Common myeloid progenitor, CD34-positive (primary cell): ENCODE measurements around the gene RGS13.

Experiments
- CTCF ChIA-PET: fragments of 350-600 bp; sonication (Branson Sonifier 250); formaldehyde crosslinking; loops from one replicate; lab custom pipeline; 2021; ENCODE audit warnings: antibody characterized with exemption; lab: Charles Lee
- POLR2A ChIA-PET: fragments of 350-600 bp; sonication (Branson Sonifier 250); formaldehyde crosslinking; loops from one replicate; lab custom pipeline; 2021; ENCODE audit warnings: antibody characterized with exemption; lab: Charles Lee
- DNase-seq, 3 donors: peaks; one replicate each; pipeline versions ENCODE4 v3.0.0 to v3.0.0-alpha.2; 2013
- H3K27ac ChIP-seq, 2 experiments: 1 replicate in 1 of 2; 2 replicates in 1 of 2; pipeline ENCODE4 v1.7.0; 2013; ENCODE audit warnings: inconsistent platforms in 2 of 2, low read length in 2 of 2, mild to moderate bottlenecking in 2 of 2, low read depth in 1 of 2, moderate library complexity in 1 of 2; ENCODE audit not compliant: severe bottlenecking in 2 of 2, insufficient read depth in 1 of 2, poor library complexity in 1 of 2
- H3K27me3 ChIP-seq, 5 experiments: replicated peaks in 2 of 5; 1 replicate in 3 of 5; 2 replicates in 2 of 5; pipeline versions ENCODE4 v1.6.1 to v1.7.0; 2013; ENCODE audit warnings: low read length in 4 of 5, mild to moderate bottlenecking in 2 of 5, moderate library complexity in 2 of 5, inconsistent platforms in 1 of 5; ENCODE audit not compliant: insufficient read depth in 5 of 5, control insufficient read depth in 4 of 5
- H3K36me3 ChIP-seq, 4 experiments: 1 replicate in 2 of 4; 2 replicates in 2 of 4; pipeline versions ENCODE4 v1.6.1 to v1.7.0; 2013; ENCODE audit warnings: low read length in 3 of 4, control low read depth in 1 of 4, mild to moderate bottlenecking in 1 of 4; ENCODE audit not compliant: control insufficient read depth in 4 of 4, insufficient read depth in 4 of 4
- H3K4me1 ChIP-seq, 4 experiments: 1 replicate in 3 of 4; 2 replicates in 1 of 4; pipeline versions ENCODE4 v1.6.1 to v1.7.1; 2013; ENCODE audit warnings: low read length in 3 of 4, mild to moderate bottlenecking in 3 of 4, control low read depth in 1 of 4, inconsistent platforms in 1 of 4, moderate library complexity in 1 of 4; ENCODE audit not compliant: control insufficient read depth in 4 of 4, insufficient read depth in 4 of 4; ENCODE audit errors: control extremely low read depth in 1 of 4
- H3K4me3 ChIP-seq, 7 experiments: 1 replicate in 4 of 7; 2 replicates in 3 of 7; pipeline versions ENCODE4 v1.5.1 to v1.7.0; 2013; ENCODE audit warnings: mild to moderate bottlenecking in 7 of 7, low read length in 6 of 7, moderate library complexity in 6 of 7, inconsistent platforms in 2 of 7, low read depth in 2 of 7, control low read depth in 1 of 7; ENCODE audit not compliant: insufficient read depth in 4 of 7, control insufficient read depth in 1 of 7; ENCODE audit errors: extremely low read depth in 1 of 7
- H3K9me3 ChIP-seq, 5 experiments: 1 replicate in 4 of 5; 2 replicates in 1 of 5; pipeline versions ENCODE4 v1.6.1 to v1.7.1; 2013; ENCODE audit warnings: low read length in 4 of 5, mild to moderate bottlenecking in 2 of 5, inconsistent platforms in 1 of 5, low read depth in 1 of 5, moderate library complexity in 1 of 5; ENCODE audit not compliant: control insufficient read depth in 4 of 5, insufficient read depth in 2 of 5; ENCODE audit errors: control extremely low read depth in 1 of 5
- WGBS: methylation state at CpG from one replicate; pipeline ENCODE4 v1.1.5; 2013; ENCODE audit not compliant: insufficient coverage; 5-methylcytosine and 5-hydroxymethylcytosine counted together

The RGS13 gene

DNA sequence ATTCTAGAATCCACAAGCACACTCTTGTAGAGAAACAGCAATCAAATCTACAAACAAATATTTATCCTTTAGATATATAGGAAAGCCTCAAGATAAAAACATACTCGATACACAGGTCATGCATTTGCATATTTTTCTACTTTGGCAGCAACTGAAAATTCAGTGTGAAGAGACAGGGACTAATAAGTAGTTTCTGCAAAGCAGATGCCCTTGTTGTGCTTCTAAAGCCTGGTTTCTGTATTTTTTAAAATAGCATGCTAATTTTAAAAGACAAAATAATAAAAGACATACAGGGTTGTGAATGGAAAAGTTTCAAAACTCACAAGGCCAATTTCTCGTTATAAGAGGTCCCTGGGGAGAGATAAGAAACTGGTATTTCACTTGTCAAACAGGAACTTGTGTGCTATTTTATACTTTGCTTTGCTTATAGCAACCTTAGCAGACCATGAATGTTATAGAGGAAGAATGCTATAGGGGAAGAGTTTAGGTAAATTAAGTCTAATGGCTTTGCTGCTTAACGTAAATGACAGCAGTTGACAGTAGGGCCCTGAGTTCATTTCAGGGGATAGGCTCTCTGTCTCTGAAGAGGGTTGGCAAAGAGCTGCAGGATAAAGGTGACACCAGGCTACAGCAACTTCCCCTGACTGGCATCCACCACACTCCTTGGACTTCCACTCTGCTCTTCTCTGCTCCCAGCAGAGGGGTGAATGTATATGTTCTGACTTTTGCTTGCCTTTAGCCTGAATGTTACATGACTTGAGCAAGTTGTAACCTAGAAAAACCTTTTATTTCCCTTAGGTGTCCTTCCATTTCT is 9.4 kb upstream of the RGS13 start:
- DNase-seq, result no peak
- Histone ChIP-seq H3K4me1 (no peaks in the 10 kb centered on the region), H3K36me3 (no peaks in the 10 kb centered on the region), H3K9me3 (peaks cover 0 to 4% (median 0%) of the 10 kb centered on the region in 5 experiments), H3K27ac (no peak overlapping the region), H3K4me3 (peak overlapping the region in 1 of 7 experiments; percentile 1), H3K27me3 (no peaks in the 10 kb centered on the region)
- WGBS, result 100% methylated on average over 1 of the region's 3 CpGs
- ChIA-PET CTCF (interaction anchor here (1.0 to 1.8 kb wide), 2 partner anchors 11 to 152 kb away, joined by 3 to 8 read pairs; no protein-coding TSS in a partner anchor), POLR2A (no interaction called here)

DNA sequence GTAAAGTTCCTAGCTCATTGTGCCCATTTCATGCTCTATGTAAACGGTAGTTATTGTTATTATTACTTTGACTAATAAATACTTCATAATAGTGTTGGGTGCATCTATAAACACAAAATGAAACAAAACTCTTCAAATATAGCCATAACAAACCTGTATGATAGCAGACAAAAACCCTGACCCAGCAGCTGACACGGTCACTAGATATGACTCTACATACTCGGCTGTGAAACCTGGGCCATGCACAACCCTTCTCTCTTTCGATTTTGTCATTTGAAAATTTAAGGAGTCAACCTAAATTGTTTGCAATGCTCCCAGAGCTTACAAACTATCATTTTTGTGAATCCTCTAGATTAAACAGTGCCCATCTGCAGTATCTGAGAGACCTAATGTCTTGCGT is 8.0 kb upstream of the RGS13 start:
- 100% methylated on average over 3 of the region's 5 CpGs for WGBS
- Histone ChIP-seq H3K36me3 (no peaks in the 10 kb centered on the region), H3K4me1 (no peaks in the 10 kb centered on the region), H3K4me3 (no peak overlapping the region), H3K9me3 (peaks cover 0 to 4% (median 0%) of the 10 kb centered on the region in 5 experiments), H3K27ac (no peak overlapping the region), H3K27me3 (no peaks in the 10 kb centered on the region)
- DNase-seq, result no peak
- POLR2A ChIA-PET, result no interaction called here
- CTCF ChIA-PET, result interaction anchor here (1.2 to 2.4 kb wide), 4 partner anchors 12 to 177 kb away, joined by 3 to 10 read pairs (median 6); no protein-coding TSS in a partner anchor

DNA sequence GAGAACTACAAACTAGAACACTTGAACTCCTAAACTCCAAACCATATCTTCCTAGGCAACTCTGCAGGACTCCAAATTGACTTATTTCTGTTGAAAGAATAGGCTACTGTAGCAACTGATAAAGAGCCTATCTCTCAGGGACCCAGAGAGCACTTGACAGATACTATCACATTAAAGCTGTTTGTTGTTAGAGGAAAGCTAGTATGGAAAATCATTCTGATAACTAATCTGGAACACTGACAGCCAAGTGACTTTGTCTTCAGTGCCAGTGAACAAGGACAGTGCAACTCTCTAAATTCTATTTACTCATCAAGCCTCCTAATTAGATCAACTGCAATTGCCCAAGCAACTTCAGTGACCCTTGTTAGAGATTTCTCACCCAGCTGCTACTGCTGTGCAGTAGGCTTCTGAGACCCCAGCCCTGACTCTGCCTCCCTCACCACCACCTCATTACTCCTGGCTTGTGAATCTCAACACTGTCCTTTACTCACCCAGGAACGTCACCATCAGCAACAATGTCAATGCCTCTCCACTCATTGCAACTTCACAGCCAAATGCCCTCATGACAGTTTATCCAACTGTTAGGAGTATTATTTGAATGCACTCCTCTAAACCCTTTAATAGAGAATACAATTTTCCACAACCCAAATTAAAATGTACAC is 7.4 kb upstream of the RGS13 start:
- no peak overlapping the region for H3K27ac ChIP-seq
- H3K27me3 ChIP-seq, result no peaks in the 10 kb centered on the region
- ChIA-PET CTCF (interaction anchor here (0.8 to 2.4 kb wide), 5 partner anchors 9 to 177 kb away, joined by 3 to 10 read pairs (median 4); no protein-coding TSS in a partner anchor), POLR2A (no interaction called here)
- H3K9me3 ChIP-seq, result peaks cover 0 to 4% (median 0%) of the 10 kb centered on the region in 5 experiments
- no peaks in the 10 kb centered on the region for H3K4me1 ChIP-seq
- H3K36me3 ChIP-seq, result no peaks in the 10 kb centered on the region
- DNase-seq, result no peak
- H3K4me3 ChIP-seq, result no peak overlapping the region
- WGBS, result 100% methylated on average over 1 of the region's 1 CpG

DNA sequence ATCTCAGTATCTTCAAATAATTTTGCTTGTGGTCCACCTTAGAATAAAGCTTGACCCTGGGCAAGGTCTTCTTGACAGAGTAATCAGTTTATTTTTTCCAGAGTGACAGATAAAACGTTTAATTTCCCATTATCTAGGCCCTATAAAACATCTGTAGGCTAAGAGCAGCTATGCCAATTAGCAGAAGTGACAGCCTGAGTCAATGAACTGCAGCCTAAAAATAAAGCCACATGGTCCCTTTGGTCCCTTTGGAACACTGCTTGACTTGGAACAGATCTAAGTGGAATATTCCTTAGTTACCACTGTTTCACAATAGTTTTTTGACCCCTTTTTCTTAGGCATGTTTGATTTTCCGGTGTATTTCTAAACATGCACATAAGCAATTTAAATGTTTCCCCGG is 6.3 kb upstream of the RGS13 start:
- Histone ChIP-seq H3K27ac (no peak overlapping the region), H3K36me3 (no peaks in the 10 kb centered on the region), H3K9me3 (peaks cover 0 to 4% (median 0%) of the 10 kb centered on the region in 5 experiments), H3K4me1 (no peaks in the 10 kb centered on the region), H3K4me3 (no peak overlapping the region), H3K27me3 (no peaks in the 10 kb centered on the region)
- CTCF ChIA-PET, result interaction anchor here (2.4 kb wide), 1 partner anchor 18 kb away, joined by 10 read pairs; no protein-coding TSS in a partner anchor
- no peak for DNase-seq
- WGBS, result 88% methylated on average over 1 of the region's 3 CpGs
- POLR2A ChIA-PET, result no interaction called here

DNA sequence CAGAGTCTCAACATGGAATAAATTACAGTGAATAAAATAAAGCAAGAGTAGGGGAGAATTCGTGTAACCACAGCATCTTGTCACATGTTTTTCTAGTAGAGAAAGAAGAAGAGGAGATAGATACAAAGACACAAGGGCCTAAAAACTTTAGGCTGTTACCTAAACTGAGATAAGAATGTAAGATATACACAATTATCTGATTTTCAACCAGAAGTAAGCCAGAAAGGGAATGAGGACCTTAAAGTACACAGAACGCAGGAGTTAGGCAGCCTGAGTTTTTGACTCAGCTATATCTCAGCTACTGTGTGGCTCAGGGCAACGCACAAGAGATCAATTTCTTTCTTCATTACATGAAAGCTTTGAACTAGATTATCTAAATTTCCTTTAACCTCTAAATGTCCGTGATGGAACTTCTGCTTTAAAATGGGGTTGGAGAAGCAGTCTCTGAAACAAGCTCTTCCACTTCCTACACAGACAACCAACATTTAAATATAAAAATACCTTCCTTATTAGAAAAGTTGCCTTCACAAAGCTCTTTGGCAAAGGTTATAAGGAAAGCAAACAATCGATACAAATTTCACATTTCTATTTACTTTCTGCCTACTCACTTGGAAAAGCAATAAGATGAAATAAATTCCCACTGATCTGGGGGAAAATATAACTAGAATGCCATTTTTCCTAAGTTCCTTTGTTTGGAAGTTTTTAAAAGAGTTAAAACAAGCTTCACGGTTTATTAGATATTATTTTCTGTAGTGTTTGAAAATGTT is 5.2 kb upstream of the RGS13 start:
- H3K27me3 ChIP-seq, result no peaks in the 10 kb centered on the region
- peaks cover 0 to 2% (median 0%) of the 10 kb centered on the region in 5 experiments for H3K9me3 ChIP-seq
- ChIA-PET POLR2A (no interaction called here), CTCF (interaction anchor here (1.1 kb wide), 1 partner anchor 20 kb away, joined by 3 read pairs; no protein-coding TSS in a partner anchor)
- no peaks in the 10 kb centered on the region for H3K4me1 ChIP-seq
- 97% methylated on average over 4 of the region's 6 CpGs for WGBS
- H3K4me3 ChIP-seq, result no peak overlapping the region
- H3K27ac ChIP-seq, result no peak overlapping the region
- no peak for DNase-seq
- no peaks in the 10 kb centered on the region for H3K36me3 ChIP-seq

DNA sequence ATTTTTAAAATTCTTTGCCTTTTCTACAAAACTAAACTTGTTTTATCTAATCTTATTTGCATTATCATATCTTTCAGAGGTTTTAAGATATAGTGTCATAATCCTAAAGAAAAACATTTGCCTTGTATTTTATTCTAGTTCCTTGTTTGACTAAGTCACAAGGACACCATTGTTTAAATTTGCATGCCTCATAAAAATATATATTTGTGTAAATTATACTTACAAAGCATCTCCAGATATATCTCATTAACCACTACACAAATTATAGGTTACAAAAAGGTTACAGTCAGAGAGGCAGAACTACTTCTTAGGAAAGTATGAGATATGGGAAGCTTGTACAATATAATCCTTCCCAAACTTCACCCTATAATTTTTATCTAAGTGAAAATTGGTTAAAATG is 4.2 kb upstream of the RGS13 start:
- ChIA-PET CTCF (interaction anchor here (1.1 kb wide), 1 partner anchor 21 kb away, joined by 3 read pairs; no protein-coding TSS in a partner anchor), POLR2A (no interaction called here)
- no peak overlapping the region for H3K27ac ChIP-seq
- no peaks in the 10 kb centered on the region for H3K36me3 ChIP-seq
- peaks cover 0 to 2% (median 0%) of the 10 kb centered on the region in 5 experiments for H3K9me3 ChIP-seq
- H3K27me3 ChIP-seq, result no peaks in the 10 kb centered on the region
- no peak overlapping the region for H3K4me3 ChIP-seq
- no peak for DNase-seq
- no peaks in the 10 kb centered on the region for H3K4me1 ChIP-seq
